LNCAP (cell line): ENCODE data around the gene ERI3.

ENCODE experiments used
- CTCF ChIP-seq: fragments of 450-650 bp; IDR thresholded peaks from 2 replicates; pipeline ENCODE4 v1.5.1; 2017; ENCODE audit warnings: mild to moderate bottlenecking

Gene ERI3

GRCh38 chr1:44276901-44277300 is 78.2 kb downstream of the ERI3 start:
- no peak for TF ChIP-seq CTCF

GRCh38 chr1:44275991-44276405 is 79.1 kb downstream of the ERI3 start:
- no peak for TF ChIP-seq CTCF

GRCh38 chr1:44275296-44275962 is 79.6 kb downstream of the ERI3 start:
- no peak for TF ChIP-seq CTCF

GRCh38 chr1:44273560-44274350 is 81.3 kb downstream of the ERI3 start:
- TF ChIP-seq CTCF, result no peak

- TF ChIP-seq CTCF, result no peak
Measured at GRCh38 chr1:44272992-44273391, 82.1 kb downstream of the ERI3 start.

- TF ChIP-seq CTCF, result no peak
Measured at GRCh38 chr1:44271646-44272045, 83.4 kb downstream of the ERI3 start.

- TF ChIP-seq CTCF, result no peak
Measured at GRCh38 chr1:44270686-44271628, 84.1 kb downstream of the ERI3 start.
